Neural cell (in vitro differentiated cells): ENCODE data around the gene GCK.

ENCODE experiments used
- CTCF ChIP-seq: fragments of 450-650 bp; IDR thresholded peaks from 2 replicates; pipeline ENCODE4 v1.5.1; 2014; ENCODE audit warnings: antibody characterized with exemption, mild to moderate bottlenecking, moderate library complexity; ENCODE audit not compliant: poor library complexity, severe bottlenecking
- EP300 ChIP-seq: fragments of 450-650 bp; conservative IDR thresholded peaks from 2 replicates; pipeline ENCODE4 v1.6.1; 2014; ENCODE audit warnings: antibody characterized with exemption, mild to moderate bottlenecking, moderate library complexity; ENCODE audit not compliant: poor library complexity, severe bottlenecking
- EZH2 ChIP-seq: fragments of 200-600, 300-800 bp; shearing (Covaris generic), sonication (generic); IDR thresholded peaks from 2 replicates; pipeline ENCODE4 v1.6.1; 2014; ENCODE audit warnings: antibody characterized with exemption, low read length, borderline replicate concordance, mild to moderate bottlenecking; ENCODE audit not compliant: insufficient read depth, poor library complexity, severe bottlenecking
- MXI1 ChIP-seq: fragments of 450-650 bp; conservative IDR thresholded peaks from 2 replicates; pipeline ENCODE4 v1.6.1; 2014; ENCODE audit warnings: antibody characterized with exemption, mild to moderate bottlenecking; ENCODE audit not compliant: poor library complexity, severe bottlenecking
- POLR2AphosphoS5 ChIP-seq: IDR thresholded peaks from 2 replicates; pipeline ENCODE4 v1.6.1; 2012
- RAD21 ChIP-seq: fragments of 450-650 bp; conservative IDR thresholded peaks from 2 replicates; pipeline ENCODE4 v1.6.1; 2014; ENCODE audit warnings: antibody characterized with exemption, mild to moderate bottlenecking, moderate library complexity

GRCh38 chr7:44216019-44216418 lies 26.8 kb upstream of the GCK start:
- TF ChIP-seq MXI1: no peak
- no peak for TF ChIP-seq CTCF
- no peak for TF ChIP-seq EP300
- TF ChIP-seq POLR2AphosphoS5: no peak
- no peak for TF ChIP-seq RAD21
- TF ChIP-seq EZH2: no peak
